NCI-H2107 (cell line): ENCODE results near the gene HDGFL3.

Experiments used
- DNase-seq: peaks from one replicate; lab custom pipeline; 2025; lab: John Stamatoyannopoulos, UW

Gene HDGFL3

GRCh38 chr15:83127547-83128150, 80.0 kb downstream of the HDGFL3 start:
- no peak for DNase-seq

- no peak for DNase-seq
Observed at GRCh38 chr15:83123529-83123928, 84.1 kb downstream of the HDGFL3 start.

DNA sequence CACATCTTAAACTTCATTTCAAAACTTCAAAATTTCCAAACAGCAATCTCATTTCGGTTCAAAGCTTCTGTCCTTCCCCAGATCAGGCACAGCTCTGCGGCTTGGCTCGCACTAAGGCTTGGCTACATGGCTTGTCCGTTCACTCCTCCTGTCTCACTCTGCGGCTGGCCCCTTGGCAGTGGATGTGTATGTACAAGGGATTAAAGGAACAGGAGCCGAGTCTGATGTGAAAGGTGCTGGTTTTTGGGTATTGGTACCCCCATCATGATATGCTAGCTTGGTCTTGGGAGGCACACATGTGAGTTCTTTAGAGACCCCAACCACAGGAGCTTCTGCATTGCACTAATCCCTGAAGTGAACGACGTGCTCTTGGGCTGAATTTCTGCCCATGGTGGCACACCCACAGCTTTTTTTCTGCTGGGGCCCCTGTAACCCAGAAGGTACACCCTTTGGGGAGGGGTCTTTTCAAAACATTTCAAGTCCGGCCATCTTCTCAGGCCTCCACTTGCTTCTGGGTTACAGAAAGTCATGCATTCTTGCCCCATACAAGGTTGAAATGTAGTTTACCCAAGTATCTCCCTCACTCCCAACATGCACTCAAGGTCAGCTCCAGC, 87.5 kb downstream of the HDGFL3 start:
- no peak for DNase-seq

GRCh38 chr15:83118968-83119367, 88.7 kb downstream of the HDGFL3 start:
- no peak for DNase-seq

DNA sequence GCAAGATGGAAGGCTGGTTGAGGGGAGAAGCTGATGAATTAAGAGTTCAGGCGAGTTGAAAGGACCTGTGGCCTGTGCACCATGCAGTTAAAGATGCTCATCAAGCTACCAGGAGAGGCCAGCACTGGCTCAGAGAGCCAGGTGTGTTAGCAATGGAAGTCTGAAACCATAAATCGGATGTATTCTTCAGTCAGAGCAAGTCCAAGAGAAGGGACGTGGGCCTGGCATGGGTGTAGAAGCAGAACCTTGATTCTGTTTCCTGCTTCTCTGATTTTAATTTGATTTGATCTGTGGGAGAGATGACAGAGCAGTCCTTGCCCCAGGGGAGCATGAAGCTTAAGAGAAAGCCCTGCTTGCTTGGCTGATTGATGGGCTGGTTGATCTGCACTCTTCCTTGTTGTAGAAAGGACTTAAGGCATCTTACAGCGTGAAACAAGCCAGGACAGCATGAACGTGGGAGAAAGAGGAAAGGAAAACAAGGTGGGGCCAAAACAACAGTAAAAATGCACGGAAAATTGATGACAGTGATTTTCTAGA, 89.3 kb downstream of the HDGFL3 start:
- DNase-seq, result no peak

DNA sequence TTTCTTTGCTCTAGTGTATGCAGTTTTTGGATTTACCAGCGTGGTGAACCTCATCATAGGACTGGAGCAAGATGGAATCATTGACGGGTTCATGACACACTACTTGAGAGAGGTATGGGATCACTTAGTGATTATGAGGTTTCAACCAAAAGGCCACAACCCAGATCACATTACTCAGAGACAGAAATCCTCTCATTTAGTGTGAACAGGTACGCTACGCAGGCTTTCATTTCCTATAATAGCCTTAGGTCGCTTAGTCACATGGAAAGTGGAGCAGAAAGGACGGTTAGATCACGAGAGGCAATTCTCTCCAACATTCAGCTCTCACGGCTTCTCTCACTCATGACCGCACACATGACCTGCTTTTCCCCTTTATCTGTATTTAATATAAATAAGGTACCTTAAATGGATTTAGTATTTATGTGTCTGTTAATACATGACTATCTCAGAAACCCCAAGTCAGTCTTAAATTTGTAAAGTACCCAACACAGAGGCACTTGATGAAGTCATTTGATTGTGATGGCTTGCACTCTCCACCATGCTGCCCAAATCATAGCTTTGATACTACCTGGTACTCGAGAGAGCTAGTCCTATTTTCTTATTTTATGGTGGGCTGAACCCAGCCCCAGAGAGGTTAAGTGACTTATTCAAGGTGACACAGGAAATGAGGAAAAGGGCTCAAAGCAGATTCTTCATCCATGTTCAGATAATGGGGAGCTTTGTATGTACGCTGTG, 91.6 kb downstream of the HDGFL3 start:
- DNase-seq, result no peak

DNA sequence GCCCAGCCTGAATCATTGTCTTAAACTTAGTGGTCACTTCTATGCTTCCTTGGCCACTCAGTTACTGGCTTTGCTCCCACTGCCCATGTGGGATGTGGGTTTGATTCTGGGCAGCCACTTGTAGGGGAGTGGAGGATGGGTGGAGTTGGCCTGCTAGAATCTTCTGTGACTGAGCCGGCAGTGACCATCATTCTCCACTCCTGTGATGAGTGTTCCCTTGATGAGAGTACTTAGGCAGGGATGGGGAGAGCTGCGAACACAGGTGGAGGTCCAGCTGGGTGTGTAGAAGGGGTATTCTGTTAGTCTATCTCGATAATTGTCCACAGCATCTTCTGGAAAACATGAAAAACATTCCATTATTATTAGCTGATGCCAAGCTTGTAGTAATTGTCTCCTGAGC, 92.2 kb downstream of the HDGFL3 start:
- no peak for DNase-seq

GRCh38 chr15:83114856-83115255, 92.8 kb downstream of the HDGFL3 start:
- no peak for DNase-seq

DNA sequence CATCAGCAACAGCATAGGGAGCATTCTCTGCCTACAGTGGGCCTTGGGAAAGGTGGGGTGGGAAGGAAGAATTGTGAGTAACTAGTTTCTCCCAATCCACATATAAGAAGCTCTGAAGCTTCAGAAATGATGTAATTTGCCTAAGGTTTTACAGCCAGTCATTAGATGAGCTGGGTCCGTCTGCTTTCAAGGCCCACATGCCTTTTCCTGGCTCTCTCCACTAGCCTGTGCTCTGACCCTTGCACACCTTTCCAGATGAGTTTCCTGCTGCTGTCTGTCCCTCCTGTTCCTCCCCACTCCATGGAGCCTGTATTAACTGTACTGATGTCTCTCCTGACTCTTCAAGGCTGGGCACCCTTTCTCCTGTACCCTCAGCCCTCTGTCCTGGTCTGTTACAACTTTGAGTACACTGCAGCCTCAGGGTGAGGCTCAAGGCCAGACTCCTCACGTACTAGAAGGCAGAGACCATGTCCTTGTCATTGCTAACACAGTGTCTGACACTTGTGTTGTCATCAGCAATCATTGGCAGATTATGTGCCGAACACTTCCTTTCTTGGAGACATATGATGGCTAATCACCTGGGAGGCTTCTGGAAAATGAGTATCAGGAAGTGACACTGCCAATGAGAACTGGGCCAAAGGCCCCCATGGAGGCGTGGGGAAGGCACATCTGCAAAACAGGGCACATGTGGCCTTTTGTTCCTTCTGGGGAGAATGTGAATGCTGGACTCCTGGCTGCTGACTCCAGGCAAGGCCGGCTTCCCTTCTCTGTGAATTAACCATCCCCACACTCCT, 93.5 kb downstream of the HDGFL3 start:
- no peak for DNase-seq

DNA sequence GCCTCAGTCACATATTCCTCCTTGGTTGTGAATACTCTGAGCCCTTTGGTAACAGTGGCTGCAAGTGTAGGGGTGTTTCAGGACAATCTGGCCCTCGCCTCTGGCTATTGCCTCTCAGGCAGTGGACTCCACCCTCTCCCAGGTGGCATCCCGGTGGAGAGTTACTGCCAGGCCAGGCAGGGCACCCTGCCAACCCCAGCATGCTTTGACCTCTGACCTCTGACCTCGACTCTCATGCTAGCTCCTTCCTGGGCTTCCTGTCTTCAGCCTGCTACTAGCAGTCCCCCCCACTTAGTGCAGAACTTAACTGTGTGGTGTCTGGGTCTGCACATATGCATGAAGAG, 94.7 kb downstream of the HDGFL3 start:
- no peak for DNase-seq

DNA sequence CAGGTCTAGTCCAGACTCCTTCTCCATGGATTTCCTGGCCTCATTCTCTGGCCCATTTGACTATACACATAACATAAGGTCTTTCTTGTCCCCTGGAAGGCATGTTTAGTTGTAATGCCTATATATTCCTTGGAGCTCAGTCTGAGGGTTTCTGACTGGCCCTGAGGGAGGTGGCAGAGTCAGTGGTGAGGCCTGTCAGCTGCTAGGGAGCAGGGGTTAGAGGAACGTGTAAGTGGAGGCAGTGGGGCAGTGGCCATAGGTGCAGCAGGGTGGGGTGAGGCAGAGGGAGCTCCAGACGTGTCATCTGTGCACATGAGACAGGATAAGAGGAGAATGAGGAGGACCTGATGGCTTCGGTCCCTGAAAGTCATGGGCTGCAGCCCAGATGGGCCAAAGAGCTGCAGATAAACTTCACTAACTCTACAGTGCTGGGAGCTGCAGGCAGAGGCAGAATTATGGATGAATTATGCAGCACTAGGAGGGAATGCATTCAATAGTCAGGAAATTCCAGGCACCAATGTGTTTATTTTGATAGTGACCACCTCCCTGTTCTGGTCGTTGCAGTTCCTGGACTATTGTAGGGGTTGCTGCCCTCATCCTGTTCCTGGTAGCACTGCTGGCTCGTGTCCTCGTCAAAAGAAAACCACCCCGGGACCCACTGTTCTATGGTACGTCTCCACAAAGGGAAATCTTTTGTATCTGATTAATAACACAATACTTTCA, 95.2 kb downstream of the HDGFL3 start:
- no peak for DNase-seq

DNA sequence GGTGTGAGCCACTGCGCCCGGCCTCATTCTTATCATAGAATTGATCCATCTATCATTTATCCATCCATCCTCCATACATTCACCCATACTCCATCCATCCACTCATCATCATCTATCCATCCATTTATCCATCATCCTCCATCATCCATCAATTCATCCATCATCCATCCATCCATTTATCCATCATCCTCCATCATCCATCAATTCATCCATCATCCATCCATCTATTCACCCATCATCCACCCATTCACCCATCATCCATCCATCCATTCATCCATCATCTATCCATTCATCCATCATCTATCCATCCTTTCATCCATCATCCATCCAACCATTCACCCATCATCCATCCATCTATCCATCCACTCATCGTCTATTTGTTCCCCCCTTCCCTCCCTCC, 96.5 kb downstream of the HDGFL3 start:
- no peak for DNase-seq

DNA sequence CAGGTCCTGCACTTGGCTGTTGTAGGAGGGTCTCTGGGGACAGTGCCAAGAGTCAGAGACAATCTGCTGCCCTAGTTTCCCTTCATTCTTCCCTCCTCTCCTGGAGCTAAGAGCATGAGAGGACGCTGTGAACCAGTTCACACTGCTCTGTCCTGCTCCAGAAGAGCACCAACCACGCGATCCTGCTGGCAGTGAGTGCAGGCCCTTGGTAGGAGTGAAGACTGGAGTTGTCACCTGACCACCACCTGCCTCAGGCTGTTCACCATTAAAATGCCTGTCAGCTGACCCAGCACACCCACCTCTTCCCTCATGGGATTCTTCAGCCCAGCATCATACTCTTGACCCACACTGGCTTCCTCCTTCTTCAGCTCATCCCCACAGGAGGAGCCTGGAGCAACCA, 97.2 kb downstream of the HDGFL3 start:
- DNase-seq, result no peak

DNA sequence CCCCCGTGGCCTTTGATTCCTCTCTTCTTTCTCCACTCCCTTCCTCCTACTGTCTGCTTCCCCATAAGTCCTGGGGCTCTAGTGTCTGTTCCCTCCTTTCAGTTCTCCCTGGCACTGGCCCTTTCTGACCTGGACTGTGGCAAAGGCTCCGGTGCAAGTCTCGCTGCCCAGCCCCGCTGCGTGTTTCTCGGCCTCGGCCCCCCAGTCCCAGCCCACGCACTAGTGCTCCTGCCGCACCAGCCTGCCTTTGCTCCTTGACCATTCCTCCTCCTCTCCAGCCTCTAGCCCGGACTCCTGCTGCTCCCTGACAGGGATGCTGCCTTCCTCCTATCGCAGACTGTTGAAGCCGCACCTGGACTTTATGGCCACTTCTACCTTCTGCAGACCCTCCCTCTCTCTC, 98.1 kb downstream of the HDGFL3 start:
- DNase-seq, result no peak

DNA sequence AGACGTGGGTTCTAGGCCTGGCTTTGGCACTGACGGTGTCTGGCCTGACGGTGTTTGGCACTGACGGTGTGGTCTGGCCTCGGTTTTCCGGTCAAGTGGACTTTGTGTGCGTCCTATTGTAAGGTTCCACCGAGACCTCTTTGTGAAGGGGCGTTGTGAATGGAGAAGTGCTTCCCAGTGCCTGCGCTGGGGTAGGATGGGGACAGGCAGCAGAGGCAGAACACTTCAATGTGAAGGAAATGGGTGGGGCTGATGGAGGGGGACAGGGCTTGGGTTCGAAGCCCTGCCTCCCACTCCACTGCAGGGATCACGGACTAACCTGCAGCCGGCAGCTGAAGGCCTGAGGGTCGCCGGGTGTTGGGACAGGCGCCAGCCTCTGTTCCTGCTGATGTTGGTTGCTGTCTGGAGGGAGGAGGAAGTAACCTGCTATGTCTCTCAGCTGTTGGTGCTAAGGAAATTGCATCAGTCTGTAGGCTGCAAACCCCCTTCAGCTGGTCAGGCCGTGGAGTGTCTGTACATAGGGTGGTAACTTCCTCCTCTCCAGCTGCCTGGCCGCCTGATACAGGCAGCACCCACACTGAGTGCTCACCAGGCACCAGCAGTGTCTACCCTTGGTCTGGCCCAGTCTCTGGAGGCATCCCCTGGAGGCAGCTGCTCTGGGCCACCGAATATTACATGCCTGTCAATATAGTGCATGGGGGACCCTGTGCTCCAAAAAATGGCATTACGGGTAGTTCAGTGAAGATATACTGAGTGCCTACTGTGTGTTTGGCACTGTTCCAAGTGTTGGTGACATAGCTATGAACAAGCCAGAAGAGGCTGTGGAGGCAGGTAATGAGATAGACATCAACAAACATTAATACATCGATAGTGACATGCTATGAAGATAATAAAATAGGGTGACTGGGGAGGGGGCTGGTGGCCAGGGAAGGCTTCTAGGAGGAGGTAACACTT, 99.1 kb downstream of the HDGFL3 start:
- DNase-seq, result no peak

DNA sequence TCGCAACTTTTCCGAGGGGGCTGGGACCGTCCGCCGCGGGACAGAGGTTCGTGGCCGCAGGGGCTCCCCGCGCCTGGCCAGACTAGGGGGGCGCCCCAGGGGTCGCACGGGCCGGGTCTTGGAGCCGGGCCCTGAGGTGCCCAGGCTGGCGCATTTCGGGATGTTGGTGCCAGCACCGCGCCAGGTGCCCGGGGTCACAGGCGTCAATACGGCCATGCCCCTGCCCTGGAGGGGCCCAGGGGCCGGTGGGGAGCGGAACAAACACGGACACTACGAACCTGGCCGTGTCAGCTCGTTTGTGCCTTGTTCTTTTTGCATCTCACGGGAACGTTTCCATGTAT, 99.8 kb downstream of the HDGFL3 start:
- no peak for DNase-seq

DNA sequence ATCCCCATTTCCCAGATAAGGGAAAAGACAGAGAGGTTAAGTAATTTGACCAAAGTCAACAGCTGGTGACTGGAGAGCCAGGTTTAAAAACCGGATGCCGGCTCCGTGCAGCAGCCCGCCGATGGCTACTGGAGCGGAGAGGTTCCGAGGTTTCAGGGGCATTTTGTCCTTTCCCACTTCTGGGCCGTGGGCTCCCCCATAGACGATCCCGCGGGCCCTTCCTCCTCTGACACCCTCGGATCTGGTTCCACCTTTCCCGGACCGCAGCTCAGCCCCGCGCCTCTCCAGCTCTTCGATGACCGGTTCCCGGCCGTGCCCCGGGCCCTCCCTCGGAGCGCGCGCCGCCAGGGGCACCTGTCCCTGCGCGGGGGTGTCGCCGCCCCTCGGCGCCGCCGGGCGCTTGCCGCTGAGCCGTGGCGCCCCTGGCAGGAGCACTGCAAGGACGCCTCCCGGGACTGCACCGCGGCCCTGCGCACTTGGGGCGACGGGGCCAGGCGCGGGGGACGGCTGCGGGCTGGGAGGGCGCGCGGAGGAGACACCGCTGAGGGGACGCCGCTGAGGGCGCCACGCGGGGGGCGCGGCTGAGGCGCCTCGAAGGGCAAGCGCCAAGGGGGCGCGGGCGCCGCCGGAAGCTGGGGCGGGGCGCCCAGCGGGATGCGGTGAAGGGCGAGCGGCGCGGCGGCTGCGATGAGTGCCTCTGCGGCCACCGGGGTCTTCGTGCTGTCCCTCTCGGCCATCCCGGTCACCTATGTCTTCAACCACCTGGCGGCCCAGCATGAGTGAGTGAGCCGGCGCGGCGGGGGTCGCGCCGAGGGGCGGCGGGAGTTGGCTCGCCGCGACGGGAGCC, 100.4 kb downstream of the HDGFL3 start, which contains the start of gene TM6SF1:
TM6SF1 (plus strand) TSS at position 652 of the 847 bp plus-strand sequence; CDS start at position 688, 36 bp downstream.
- DNase-seq, result no peak

DNA sequence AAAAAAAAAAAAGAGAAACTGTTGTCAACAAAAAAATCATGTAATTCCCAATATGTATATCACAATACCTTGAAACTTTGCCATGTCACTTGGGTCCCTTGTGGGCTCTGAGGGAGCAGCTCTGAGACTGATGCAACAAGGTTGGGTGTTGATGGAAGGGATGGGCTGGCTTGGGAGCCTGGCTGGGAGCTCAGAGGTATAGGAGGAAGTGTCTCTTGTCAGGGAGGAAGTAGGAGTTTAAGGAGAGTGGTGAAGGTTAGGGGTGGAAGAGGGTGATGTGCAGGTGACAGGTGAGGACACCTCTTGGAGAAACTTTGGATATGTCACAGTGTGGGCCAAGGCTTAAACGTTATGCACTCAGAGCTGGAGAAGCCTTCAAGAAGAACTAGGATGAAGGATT, 102.2 kb downstream of the HDGFL3 start:
- DNase-seq, result no peak

GRCh38 chr15:83104141-83104540, 103.5 kb downstream of the HDGFL3 start:
- no peak for DNase-seq

DNA sequence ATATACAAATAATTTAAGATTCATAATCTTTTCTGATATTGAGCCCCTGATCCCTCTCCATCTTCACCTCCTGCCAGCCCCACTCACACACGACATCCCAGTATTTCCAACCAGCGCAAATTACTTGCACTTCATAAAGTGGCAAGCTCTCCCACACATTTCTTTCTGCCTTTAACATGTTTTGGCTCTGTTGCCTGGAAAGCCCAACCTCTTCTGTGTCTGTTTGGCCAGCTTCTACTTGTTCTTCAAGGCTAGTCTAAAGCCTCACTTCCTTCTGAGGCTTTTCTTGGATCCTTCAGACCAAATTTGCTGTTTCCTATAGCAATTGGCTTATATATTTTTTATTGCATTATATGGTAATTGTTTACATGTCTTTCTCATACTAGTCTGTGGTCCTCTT, 105.3 kb downstream of the HDGFL3 start:
- no peak for DNase-seq
